Measurements from ENCODE around the gene ANGEL1. TPM values are rescaled to one million over a fixed set of nuclear protein-coding genes. Genes with fewer than 3 reads are reported as not detected.
A peak's percentile ranks its signal among the peaks of the same experiment; 100 is the strongest.

Gene ANGEL1, protein sequence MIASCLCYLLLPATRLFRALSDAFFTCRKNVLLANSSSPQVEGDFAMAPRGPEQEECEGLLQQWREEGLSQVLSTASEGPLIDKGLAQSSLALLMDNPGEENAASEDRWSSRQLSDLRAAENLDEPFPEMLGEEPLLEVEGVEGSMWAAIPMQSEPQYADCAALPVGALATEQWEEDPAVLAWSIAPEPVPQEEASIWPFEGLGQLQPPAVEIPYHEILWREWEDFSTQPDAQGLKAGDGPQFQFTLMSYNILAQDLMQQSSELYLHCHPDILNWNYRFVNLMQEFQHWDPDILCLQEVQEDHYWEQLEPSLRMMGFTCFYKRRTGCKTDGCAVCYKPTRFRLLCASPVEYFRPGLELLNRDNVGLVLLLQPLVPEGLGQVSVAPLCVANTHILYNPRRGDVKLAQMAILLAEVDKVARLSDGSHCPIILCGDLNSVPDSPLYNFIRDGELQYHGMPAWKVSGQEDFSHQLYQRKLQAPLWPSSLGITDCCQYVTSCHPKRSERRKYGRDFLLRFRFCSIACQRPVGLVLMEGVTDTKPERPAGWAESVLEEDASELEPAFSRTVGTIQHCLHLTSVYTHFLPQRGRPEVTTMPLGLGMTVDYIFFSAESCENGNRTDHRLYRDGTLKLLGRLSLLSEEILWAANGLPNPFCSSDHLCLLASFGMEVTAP
- 10 to 100 TPM; 26.5 to 44.2 TPM for total RNA-seq

DNA sequence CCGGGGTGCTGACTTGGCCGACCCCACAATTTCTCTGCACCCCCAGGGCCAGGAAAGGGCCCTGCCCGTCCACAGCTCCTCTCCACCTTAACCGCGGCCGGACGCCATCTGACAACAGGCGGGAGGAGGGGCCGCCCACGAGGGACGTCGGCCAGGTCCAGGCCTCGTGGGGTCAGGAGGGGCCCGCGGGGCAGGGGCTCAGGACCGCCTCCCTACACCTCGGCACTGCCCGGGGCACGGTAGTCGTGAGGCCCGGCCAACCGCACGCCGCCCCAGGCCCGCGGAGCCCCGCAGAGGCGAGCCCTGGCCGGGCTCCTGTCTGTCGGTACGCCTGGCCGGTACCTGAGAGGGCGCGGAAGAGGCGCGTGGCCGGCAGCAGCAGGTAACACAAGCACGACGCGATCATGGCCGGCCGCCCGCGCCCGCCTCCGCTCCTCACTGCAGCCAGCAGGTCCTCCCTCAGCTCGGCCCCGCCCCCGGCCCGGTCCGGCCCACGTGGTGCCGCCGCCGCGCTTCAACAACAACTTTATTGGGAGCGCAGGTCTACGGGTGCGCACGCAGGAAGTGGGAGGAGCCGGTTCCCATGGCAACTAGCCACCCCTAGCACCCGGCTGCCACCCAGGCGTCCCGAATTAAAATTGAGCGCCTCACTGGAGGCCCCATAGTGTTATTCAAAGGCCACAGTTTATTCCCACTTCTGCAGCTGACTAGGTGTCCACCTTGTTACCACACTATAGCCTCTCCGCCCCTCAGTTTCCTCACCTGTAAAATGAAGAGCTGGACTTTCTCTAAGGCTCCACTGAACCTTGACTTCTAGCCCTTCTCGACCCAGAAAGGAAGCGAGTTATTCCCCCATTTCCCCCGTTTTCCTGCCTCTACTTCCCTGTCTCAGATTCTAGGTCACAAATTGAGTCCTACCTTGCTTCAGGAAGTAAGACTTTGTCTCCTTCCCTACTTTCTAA is at the start of gene ANGEL1:
TSS of gene ANGEL1 (minus strand) at position 461 of the 962 bp plus-strand sequence. CDS start at position 406, 55 bp downstream.
- Histone ChIP-seq H3K36me3 (replicated peaks in 1 of 2; ENCODE audit: insufficient read depth in 1 of 2, low read depth in 2 of 2) (peaks cover 0 to 8% of the 10 kb centered on the region in 2 donors), H3K4me1 (peaks cover 37% of the 10 kb centered on the region), H3K27me3 (no peaks in the 10 kb centered on the region), H3K4me3 (peak within 1 kb of the TSS; percentile 46 to 67), H3K9me3 (no peaks in the 10 kb centered on the region), H3K27ac (peak within 1 kb of the TSS; percentile 92 to 98 (median 96))
- WGBS, 2 donors: 4 to 9% methylated on average over 26 to 61 of the region's 69 CpGs
- peak; percentile 99 for DNase-seq
- intact Hi-C loops (cut with DNase I): no loop called here
- ATAC-seq: peak; percentile 96
- TF ChIP-seq, protein P1, sequence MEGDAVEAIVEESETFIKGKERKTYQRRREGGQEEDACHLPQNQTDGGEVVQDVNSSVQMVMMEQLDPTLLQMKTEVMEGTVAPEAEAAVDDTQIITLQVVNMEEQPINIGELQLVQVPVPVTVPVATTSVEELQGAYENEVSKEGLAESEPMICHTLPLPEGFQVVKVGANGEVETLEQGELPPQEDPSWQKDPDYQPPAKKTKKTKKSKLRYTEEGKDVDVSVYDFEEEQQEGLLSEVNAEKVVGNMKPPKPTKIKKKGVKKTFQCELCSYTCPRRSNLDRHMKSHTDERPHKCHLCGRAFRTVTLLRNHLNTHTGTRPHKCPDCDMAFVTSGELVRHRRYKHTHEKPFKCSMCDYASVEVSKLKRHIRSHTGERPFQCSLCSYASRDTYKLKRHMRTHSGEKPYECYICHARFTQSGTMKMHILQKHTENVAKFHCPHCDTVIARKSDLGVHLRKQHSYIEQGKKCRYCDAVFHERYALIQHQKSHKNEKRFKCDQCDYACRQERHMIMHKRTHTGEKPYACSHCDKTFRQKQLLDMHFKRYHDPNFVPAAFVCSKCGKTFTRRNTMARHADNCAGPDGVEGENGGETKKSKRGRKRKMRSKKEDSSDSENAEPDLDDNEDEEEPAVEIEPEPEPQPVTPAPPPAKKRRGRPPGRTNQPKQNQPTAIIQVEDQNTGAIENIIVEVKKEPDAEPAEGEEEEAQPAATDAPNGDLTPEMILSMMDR (IDR thresholded peaks at IDR 0.05): peak in 1 of 7 experiments; percentile 26
- peak; percentile 89 to 93 (median 90) for TF ChIP-seq POLR2A (IDR thresholded peaks at IDR 0.05)

DNA sequence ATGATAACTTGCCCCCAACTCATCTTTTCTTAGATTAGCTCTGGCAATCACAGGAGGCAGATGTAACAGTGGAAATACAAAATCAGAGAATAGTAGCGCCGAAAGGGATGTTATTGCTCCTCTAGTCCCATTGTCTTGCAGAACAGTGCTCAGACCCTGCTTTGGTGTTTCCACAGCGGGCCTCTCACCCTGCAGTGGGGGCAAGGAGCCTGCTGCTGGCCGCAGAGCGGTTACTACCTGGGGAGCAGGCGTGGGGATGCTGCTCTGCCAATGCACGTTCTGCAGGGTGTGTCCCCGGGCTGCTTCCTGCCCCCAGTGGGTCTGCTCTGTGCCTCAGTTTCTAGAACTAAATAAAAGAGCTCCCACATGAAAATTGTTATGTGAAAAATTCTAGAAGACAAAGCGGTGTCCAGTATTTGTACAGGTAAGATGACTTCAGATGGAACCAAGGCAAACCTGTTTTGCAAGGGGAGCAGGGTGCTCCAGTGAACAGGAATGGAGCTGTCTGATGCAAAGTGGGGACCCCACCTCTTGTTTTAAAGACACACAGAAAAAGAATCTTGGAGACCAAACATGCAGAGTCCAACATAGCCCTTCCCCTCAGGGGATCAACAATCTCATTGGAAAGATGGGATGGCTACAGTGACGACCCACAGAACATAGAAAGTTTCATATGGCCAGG is 49.0 kb upstream of the ANGEL1 start:
- H3K4me1 ChIP-seq: peaks cover 8% of the 10 kb centered on the region
- H3K9me3 ChIP-seq: no peaks in the 10 kb centered on the region
- ATAC-seq (no peak), DNase-seq (no peak)
- H3K27me3 ChIP-seq: no peaks in the 10 kb centered on the region
- H3K36me3 ChIP-seq (replicated peaks in 1 of 2; ENCODE audit: insufficient read depth in 1 of 2, low read depth in 2 of 2): no peaks in the 10 kb centered on the region
- no peak overlapping the region for H3K4me3 ChIP-seq
- 81 to 84% methylated on average over 10 of the region's 10 CpGs for WGBS, 2 donors
- TF ChIP-seq, protein P1 (IDR thresholded peaks at IDR 0.05): no peak
- no peak for TF ChIP-seq POLR2A (IDR thresholded peaks at IDR 0.05)
- intact Hi-C loops (cut with DNase I): no loop called here
- H3K27ac ChIP-seq: no peak overlapping the region

DNA sequence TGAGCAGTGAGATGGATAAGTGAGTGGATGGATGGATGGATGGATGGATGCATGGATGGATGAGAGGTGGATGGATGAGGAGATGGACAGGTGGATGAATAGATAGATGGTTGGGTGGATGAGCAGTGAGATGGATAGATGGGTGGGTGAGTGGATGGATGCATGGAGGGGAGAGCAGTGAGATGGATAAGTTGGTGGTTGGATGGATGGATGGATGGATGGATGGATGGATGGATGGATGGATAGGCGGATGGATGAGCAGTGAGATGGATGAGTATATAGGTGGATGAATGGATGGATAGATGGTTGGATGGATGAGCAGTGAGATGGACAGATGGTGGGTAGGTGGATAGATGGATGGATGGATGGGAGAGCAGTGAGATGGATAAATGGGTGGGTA is 44.1 kb upstream of the ANGEL1 start:
- Histone ChIP-seq H3K27me3 (no peaks in the 10 kb centered on the region), H3K4me1 (no peaks in the 10 kb centered on the region), H3K27ac (no peak overlapping the region), H3K9me3 (no peaks in the 10 kb centered on the region), H3K36me3 (replicated peaks in 1 of 2; ENCODE audit: insufficient read depth in 1 of 2, low read depth in 2 of 2) (no peaks in the 10 kb centered on the region), H3K4me3 (no peak overlapping the region)
- intact Hi-C loops (cut with DNase I): no loop called here
- TF ChIP-seq POLR2A (IDR thresholded peaks at IDR 0.05): no peak
- TF ChIP-seq, protein P1 (IDR thresholded peaks at IDR 0.05): no peak
- DNase-seq (no peak), ATAC-seq (no peak)
- WGBS, 2 donors: 76 to 79% methylated on average over 1 of the region's 1 CpG

DNA sequence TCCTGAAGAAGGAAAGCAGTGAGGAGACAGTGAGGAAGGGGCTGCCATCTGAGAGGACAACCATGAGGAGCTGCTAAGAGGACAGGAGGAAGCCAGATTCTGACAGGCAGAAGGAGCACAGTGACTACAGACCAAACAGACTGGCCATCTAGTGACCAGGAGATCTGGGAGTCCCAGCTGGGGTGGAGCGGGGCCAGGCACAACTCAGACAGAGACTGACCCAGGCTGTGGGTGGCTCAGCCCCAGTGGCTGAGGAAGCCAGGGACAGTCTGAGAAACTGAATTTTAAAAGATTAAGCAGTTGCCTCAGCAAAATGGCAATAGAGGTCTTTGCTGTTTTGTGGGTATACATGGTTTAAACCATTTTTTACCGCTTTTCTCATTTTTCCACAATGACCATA is 42.4 kb upstream of the ANGEL1 start:
- Histone ChIP-seq H3K9me3 (no peaks in the 10 kb centered on the region), H3K4me1 (no peaks in the 10 kb centered on the region), H3K36me3 (replicated peaks in 1 of 2; ENCODE audit: insufficient read depth in 1 of 2, low read depth in 2 of 2) (no peaks in the 10 kb centered on the region), H3K4me3 (no peak overlapping the region), H3K27me3 (no peaks in the 10 kb centered on the region), H3K27ac (no peak overlapping the region)
- TF ChIP-seq, protein P1 (IDR thresholded peaks at IDR 0.05): no peak
- no peak for TF ChIP-seq POLR2A (IDR thresholded peaks at IDR 0.05)
- WGBS, 2 donors: 99 to 100% methylated on average over 2 of the region's 2 CpGs
- ATAC-seq (no peak), DNase-seq (no peak)
- intact Hi-C loops (cut with DNase I): no loop called here

Data from body of pancreas (tissue), 4 donors.